GM20431 (cell line): ENCODE data around the gene IQGAP2.

ENCODE experiments used
- in situ Hi-C: fragments of 300-500 bp; cut with MseI, MboI; formaldehyde crosslinking; loops from one replicate; pipeline ENCODE4 v1.15.0; 2020; ENCODE audit warnings: low sequenced_read_pairs; ENCODE audit not compliant: unreplicated experiment

IQGAP2 gene

DNA sequence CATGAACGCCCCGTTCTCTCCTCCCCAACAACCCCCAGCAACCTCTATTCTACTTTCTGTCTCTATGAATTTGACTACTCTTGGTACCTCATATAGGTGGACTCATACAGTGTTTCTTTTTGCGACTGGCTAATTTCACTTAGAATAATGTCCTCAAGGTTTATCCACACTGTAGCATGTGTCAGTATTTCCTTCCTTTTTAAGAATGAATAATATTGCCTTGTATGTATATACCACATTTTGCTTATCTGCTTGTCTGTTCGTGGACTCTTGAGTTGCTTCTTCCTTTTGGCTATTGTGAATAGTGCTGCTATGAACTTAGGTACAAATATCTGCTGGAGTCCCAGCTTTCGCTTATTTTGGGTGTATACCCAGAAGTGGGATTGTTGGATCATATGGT is 42.7 kb downstream of the IQGAP2 start:
- in situ Hi-C loops, result no loop called here

DNA sequence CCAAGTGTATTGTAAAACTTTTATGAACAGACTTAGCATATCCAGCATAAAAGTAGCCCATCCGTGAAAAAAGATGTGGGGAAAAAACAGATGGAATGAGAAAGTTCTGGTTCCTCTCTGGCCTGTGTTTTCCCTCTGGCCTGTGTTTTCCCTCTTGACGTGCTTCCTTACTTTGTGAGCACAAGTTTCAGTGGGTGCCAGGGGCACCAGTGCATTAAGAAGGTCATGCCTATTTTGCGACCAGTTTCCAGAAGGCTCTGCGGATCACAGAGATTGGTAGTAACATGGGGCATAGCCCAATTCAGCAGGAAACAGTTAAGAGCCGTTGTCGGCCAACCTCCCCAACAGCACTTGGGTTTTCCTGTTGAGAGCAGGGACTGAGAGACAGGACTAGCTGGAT is 43.7 kb downstream of the IQGAP2 start:
- in situ Hi-C loops, result no loop called here

DNA sequence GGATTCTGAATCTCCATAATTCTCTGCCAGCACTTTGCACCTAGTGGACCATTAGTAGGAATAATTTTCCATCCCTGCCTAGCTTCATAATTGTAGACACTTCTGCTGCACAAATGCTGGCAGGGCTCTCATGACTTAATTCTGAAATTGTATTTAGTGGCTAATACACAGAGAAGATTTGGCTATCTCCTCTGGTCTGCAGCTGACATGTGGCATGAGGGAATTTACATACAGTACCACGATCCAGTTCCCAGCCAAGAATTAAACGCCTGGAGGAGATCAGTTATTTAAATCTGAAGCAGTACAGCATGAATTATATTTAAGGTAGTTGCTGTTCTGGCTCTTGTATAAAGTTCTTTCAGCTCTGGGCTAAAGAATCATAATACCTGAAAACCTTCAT is 46.5 kb downstream of the IQGAP2 start:
- in situ Hi-C loops, result no loop called here

DNA sequence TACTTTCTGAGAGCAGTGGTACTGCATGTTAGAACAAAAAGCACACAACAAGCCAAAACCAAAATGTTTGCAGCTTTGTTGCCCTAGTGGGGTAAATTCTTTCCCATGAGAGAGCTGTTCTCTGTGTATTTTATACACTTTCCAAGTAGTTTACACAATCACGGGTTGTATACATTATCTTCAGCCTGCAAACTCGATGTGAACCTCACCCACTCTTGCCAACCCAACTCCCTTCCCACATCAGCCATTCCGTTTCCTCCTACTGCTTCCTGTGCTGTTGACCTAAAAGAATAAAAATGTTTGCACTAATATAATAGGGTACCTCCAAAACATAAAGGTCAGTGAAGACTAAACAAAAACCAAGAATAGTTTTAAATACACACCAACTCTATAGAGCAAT is 47.0 kb downstream of the IQGAP2 start:
- in situ Hi-C loops, result no loop called here

DNA sequence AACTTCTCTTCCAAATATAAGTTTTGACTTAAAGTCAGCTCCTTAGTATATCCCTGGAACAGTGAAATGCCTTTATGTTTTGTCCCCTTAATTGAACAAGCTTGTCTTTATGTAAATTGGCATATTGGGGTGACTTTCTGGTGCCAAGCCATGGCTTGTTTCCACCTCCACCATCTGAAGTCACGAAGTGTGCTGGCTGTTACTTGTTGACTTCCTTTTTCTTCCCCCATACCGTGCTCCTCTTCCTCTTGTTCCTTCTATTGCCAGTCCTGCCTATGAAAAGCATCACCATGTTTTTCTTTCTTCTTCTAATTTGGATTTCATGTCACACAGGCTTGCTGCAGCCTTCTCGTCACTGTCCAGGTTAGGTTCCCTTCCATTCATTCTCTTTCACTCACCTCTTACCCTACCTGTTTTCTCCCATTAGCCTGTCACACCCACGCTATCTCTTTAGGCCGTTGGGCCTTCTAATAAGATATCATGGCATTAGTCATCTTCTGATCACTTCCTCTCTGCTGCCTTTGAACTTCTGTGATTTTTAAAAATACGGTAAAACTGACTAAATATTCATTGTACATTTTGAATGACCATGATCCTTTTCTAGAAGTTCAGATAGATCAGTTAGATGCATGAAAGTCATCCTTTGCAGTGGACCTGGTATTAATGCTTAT is 48.1 kb downstream of the IQGAP2 start:
- in situ Hi-C loops, result no loop called here

DNA sequence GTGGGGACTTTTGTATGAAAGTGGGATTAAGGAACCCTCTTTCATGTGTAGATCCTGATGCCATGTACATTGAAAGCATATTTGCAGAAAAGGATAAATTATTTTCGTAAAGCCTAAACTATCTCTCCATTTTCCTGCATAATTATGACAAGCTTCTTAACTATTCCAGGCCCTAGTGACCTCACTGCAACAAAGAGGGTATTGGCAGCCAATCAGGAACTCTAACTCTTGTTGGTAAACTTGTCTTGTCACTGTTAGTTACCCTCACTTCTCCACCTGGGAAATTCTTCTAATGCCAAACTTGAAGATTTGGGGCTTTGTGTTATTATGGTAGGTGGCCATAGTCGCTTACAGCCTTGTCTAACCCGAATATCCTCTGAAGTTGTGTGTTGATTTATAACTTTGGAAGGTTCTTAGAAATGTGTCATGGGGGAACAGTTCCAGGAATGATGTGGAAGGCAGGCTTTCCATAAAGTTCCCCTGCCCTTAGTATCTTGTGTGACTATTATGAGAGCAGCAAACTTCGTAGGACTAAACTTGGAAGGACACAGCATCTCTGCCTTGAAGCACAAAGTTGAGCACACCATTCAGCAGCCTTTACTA is 52.5 kb downstream of the IQGAP2 start:
- in situ Hi-C loops, result no loop called here

DNA sequence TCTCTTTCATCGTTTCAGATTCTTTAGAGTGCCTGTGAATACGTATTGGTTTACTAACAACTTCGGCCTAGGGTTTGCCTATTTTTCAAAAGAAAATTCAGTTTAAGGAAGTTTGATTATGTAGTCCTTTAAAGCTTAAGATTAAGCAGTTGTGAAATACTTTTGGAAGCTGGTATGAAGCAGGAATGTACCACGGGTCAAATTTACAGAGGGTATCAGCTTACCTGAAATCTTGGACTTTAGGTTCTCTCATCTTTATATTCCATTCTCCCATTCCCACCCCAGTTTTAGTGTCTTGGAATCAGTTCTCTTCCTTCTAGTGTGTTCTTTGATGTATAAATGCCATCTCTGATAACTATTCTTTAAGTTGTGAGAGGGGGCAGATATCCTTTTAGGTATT is 53.2 kb downstream of the IQGAP2 start:
- in situ Hi-C loops, result no loop called here

DNA sequence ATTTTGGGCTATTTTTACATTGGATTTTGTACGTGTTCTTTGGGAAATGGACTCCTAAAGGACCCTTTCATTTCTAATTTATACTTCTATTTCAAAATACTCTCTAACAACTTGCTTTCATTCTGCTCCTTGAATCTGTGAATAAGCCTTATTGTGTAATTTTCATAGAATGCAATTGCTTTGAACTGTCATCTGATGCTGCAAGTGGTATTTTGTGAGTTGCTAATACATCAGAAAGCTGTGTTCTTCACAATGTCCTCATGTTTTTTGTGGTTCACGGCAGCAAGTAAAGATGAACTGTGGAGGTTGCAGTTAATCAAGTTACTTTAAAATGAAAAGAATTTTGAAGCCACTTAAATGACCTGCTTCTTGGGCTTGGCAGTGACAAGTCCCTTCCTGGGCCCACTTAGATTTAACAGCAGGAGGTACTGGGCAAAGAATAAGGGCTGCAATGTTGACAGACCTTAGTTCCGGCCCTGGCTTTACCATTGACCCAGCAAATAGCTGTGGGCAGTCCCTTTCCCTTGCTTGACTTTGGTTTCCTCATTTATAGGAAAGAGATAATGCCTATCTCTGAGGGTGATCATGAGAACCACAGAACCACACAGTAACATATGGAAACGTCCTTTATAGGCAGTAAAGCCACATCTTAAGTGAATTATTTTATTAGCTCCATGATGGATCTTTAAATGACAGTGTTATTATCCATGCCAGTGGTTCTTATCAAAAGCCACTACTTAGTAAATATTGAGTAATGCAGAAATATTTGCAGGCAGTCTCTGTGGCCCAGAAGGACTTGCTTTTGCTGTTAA is 54.8 kb downstream of the IQGAP2 start:
- in situ Hi-C loops, result no loop called here

DNA sequence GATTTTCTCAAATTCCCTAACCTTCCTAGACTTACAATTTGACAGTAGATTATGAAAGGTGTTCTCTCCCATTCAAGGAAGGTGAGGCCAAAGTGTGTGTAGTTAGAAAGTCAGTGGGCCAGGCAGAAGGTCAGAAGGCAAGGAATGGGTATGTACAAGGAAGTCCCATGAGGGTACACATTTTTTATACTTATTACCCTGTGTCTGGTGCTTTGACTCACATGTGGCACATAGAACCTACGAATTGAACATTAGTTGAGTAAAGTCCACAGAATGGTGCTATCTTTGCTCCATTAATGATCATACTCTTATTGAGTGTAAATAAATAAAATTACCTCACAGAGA is 55.4 kb downstream of the IQGAP2 start:
- in situ Hi-C loops, result no loop called here

DNA sequence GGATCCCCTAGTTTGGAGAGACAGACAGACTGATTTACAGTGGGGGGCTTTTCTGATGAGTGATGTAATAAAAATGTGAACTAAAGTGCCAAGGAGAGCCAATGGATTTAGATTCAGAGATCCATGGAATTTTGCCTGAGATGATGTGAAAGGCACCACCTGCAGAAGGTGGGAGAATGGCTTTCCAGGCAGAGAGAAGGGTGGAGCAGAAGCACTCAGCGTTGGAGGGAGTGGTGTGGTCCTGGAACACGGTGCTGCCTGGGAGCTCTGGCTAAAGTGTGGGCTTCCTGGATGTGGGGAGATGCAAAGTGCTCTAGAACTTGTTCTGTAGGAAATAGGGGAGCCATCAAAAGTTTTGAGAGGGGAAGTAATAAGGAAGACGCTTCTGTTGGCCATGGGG is 57.0 kb downstream of the IQGAP2 start:
- in situ Hi-C loops, result no loop called here

DNA sequence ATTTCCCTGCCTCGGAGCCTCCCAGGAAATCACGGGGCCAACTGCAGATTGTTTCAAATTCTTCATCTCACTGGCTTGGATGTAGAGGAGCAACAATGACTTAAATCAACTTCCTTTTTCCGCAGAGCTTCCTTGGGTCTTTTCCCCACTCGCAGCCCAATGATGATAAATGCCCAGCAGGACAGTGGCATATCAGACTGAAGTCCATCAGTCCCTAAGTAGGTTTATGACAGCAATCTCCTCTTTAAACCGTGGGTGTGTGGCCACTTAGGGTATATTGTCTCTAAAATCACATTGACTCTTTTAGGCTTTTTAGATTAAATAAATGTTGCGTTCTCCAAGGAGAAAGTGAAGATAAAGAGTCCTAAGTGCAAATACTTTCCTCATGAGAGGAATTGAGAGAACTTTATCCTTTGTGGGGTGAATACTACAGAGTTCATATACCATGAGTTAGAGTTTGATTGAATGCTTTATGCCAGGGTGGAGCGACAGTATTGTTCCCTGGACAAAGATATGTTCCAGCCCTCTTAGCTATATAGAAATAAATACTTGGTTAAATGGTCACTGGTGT is 59.1 kb downstream of the IQGAP2 start:
- in situ Hi-C loops, result no loop called here

DNA sequence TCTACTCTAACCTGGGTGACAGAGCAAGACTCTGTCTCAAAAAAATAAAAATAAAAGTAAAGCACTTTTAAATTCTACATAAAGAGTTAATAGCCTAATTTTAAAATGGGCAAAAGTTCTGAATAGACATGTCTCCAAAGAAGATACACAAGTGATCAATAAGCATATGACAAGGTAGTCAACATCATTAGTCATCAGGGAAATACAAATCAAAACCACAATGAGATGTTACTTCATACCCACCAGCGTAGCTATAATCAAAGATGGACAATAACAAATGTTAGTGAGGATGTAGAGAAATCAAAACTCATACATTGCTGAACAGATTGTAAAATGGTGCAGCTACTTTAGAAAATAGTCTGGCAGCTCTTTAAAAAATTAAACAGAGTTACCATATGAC is 64.1 kb downstream of the IQGAP2 start:
- in situ Hi-C loops, result no loop called here

DNA sequence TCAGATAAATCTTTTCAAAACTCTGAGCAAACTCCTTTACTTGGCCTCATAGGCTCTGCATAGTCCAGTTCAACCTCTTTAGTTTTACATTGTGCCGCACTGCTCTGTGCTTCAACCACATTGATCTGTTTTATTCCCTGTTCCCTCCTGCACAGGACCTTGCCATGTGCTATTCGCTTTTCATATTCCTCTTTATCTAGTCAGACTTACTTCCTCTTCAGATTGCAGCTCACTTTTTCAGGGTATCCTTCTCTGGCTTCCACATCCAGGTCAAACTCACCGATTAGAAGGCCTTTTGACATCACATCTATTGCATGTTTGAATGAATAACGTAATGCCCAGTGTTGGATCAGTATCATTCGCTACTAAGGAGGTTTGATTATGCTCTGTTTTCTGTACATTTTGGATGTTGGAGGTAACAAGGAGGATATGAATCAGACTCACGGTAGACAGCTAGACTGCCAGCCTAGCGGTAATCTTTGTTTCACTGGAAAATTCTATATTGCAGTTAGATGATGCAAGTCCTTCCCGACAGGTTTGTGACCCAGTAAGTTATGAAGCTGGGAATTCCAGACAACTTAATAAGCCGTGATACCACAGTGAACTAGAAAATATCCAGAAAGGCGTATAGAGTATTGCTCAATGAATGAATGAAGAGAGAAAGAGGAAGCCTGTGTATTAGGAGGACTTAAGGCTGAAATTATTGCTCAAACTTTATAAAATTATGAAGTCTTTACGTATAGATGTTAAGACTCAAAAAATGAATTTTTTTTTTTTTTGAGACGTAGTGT is 65.7 kb downstream of the IQGAP2 start:
- in situ Hi-C loops, result no loop called here

DNA sequence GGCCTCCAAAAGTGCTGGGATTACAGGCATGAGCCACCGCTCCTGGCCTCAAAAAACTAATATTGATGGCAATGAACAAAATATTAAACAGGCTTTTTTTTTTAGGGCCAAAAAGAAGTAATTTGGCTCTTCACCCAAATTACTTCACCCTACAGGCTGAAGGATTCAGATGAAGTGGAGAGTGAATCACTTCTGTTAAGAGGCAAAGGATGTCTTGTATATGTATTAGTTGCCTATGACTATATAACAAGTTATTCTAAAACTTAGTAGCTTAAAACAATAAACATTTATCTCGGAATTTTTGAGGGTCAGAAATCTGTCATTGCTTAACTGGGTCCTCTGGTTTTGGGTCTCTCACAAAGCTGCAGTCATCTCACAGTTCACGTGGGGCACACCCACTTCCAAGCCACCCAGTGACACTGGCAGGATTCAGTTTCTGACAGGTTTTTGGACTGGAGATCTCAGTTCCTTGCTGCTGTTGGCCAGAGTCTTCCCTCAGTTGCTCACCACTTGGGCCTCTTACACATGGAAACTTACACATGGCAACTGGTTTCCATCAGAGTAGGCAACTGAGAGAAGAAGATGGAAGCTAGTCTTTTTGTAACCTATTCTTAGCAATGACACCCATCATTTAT is 66.7 kb downstream of the IQGAP2 start:
- in situ Hi-C loops, result no loop called here

DNA sequence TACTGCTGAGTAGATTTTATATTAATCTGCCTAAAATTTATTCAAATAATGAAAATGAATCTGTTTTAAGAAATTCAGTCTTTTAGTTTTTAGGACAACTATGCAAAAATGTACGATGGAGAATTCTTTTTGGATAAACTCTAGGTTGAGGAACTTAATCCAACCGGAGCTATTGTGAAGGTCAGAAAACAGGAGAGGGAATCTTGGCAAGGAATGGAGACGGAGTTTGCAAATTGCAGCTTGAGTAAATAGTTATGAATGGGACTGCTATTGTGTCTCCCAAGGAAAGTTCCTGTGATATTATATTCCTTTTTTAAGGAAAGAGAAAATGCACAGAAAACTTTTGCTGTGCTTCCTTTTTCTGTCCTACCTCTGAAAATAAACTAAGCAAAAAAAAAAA is 67.9 kb downstream of the IQGAP2 start:
- in situ Hi-C loops, result no loop called here

DNA sequence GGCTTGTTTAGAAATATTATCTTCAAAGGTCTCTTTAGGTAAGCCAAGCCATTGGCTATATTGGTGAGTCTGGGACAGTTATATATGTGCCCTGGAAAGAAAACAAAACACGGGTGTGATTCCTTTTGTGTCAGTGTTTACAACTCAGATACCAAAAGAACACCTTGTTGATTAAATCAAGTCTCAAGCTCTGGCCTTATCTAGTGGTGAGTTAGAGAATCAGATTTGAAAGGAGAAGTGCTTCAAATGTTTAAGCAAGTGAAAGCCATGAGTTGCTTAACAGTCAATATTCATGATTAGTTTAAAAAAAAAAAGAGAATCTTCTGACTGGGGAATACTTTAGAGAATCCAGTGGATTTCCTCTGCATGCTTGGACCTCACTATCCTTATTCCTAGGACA is 68.3 kb downstream of the IQGAP2 start:
- in situ Hi-C loops, result no loop called here

DNA sequence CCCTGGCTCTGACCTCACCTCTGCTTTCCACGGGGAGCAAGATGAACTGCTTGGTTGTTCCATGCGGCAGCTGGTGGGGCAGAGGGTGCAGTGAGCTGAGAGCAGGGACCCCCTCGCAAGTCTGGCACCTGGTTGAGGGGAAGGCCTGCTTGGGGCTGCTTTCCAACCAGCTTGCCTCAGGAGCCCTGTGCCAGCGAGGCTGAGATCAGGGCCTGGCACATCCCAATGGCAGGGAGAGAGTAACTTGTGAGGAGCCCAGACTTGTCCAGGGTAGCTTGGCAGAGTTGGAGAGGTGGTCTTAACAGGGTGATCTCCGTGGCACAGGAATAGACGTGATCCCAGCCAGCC is 68.9 kb downstream of the IQGAP2 start:
- in situ Hi-C loops, result no loop called here

DNA sequence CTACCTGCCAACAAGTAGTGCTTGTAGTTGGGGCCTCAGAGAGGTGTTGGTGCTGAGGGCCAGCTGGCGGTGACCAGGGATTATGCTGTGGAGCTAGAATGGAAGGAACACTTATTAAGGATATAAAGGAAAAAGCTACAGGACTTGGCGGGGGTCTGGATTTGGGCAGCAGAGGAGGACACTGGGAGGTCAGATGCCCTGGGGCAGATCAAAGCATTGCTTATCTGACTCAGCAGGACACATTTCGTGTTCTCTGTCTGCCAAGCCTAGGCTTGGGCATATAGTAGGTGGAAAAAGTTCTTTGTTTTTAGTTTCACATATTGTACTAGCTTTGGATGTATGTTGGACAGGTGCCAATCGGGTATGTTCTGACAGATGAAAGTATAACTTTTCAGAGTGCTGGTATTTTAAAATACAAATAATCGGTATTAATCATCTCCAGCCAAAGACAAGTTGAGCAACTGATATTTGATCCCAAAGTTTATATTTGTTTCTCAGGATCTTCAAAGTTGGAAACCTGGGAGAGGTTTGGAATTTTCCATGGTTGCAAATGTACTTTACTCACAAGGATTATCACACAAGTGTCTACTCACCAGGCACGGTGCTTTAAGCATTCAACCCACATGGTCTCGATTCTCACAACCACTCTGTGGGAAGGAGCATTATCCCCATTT is 69.4 kb downstream of the IQGAP2 start:
- in situ Hi-C loops, result no loop called here

DNA sequence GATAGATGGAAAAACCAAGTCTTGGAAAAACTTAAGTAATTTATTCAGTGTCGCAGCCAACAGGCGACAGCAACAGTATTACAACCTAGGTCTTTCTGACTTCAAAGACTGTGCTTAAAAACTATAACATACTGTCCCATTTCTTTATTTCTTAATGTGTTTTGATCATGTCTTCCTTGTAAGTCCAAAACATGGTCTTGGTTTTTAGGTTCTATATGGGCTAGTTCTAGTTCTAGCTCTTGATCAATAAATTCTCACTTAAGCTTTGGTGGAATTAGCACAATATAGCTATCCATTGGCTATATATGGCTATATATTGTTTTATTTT is 69.9 kb downstream of the IQGAP2 start:
- in situ Hi-C loops, result no loop called here

DNA sequence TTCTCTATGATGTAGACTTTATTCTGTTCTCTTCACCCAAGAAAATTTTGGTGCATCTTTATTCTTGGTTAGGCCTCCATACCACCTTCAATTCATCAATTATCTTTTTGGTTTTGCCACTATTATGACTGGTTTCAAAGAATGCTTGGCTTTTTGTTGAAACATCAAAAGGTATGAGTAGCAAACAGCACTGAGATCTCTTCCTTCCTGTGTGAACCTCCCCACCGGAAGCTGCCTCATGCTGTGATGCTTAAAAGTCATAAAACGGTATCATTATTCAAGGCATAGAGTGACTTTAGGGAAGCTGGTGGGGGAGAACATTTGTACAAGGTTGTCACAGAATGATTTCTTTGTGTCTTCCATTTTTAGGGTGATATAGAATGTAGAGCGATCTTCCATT is 70.6 kb downstream of the IQGAP2 start:
- in situ Hi-C loops, result no loop called here
